A673 (cell line): ENCODE data around the gene MDFI. TPM values are rescaled to one million over a fixed set of nuclear protein-coding genes. Genes with fewer than 3 reads are reported as not detected.

ENCODE experiments used
- BruUV-seq: library from RNA; stranded (reverse); fragments of 400-500 nt; replicated peaks from 2 replicates; lab custom pipeline; 2021; lab: Mats Ljungman, UMichigan
- CTCF ChIA-PET: fragments of 300-600 bp; sonication (Branson Sonifier 250); formaldehyde crosslinking; loops from one replicate; lab custom pipeline; 2022; ENCODE audit warnings: antibody characterized with exemption; lab: Charles Lee
- POLR2A ChIA-PET: fragments of 300-600 bp; sonication (Branson Sonifier 250); formaldehyde crosslinking; loops from one replicate; lab custom pipeline; 2022; ENCODE audit warnings: antibody characterized with exemption; ENCODE audit not compliant: low non-redundant PET; lab: Charles Lee
- DNase-seq: peaks from one replicate; pipeline ENCODE4 v3.0.0-alpha.2; 2015; ENCODE audit warnings: low spot score
- H3K27ac ChIP-seq: fragments of 200-600 bp; sonication (generic); 2 replicates; pipeline ENCODE4 v1.5.1; 2016; ENCODE audit warnings: mixed run types, low read depth, mild to moderate bottlenecking, mixed read lengths, antibody characterized with exemption, low read length; ENCODE audit not compliant: poor library complexity, severe bottlenecking
- H3K27me3 ChIP-seq: fragments of 200-600 bp; sonication (generic); replicated peaks from 2 replicates; pipeline ENCODE4 v1.6.1; 2017; ENCODE audit warnings: mixed run types, low read depth, mild to moderate bottlenecking, mixed read lengths, antibody characterized with exemption, low read length; ENCODE audit not compliant: insufficient read depth, poor library complexity
- H3K36me3 ChIP-seq: fragments of 200-600 bp; sonication (generic); 2 replicates; pipeline ENCODE4 v1.6.1; 2016; ENCODE audit warnings: mixed run types, mild to moderate bottlenecking, mixed read lengths, antibody characterized with exemption, low read length; ENCODE audit not compliant: insufficient read depth, poor library complexity, severe bottlenecking
- H3K4me1 ChIP-seq: fragments of 200-600 bp; sonication (generic); 2 replicates; pipeline ENCODE4 v1.6.1; 2017; ENCODE audit warnings: mixed run types, mild to moderate bottlenecking, mixed read lengths, antibody characterized with exemption, low read length; ENCODE audit not compliant: insufficient read depth, poor library complexity, severe bottlenecking
- H3K4me3 ChIP-seq: fragments of 200-600 bp; sonication (generic); 2 replicates; pipeline ENCODE4 v1.5.1; 2016; ENCODE audit warnings: low read depth, mixed run types, mild to moderate bottlenecking, mixed read lengths, low read length; ENCODE audit not compliant: poor library complexity, severe bottlenecking
- H3K9me3 ChIP-seq: fragments of 200-600 bp; sonication (generic); 2 replicates; pipeline ENCODE4 v1.6.1; 2016; ENCODE audit warnings: mixed run types, low read depth, mild to moderate bottlenecking, mixed read lengths, antibody characterized with exemption, low read length; ENCODE audit not compliant: poor library complexity, severe bottlenecking
- CTCF ChIP-seq: fragments of 300-800, 200-600 bp; sonication (generic); conservative IDR thresholded peaks from 2 replicates; pipeline ENCODE4 v1.5.1; 2017; ENCODE audit warnings: low read depth, mild to moderate bottlenecking, antibody characterized with exemption, low read length, moderate library complexity, mixed read lengths
- EZH2 ChIP-seq: fragments of 200-600 bp; sonication (generic); IDR thresholded peaks from 2 replicates; pipeline ENCODE4 v1.6.1; 2017; ENCODE audit warnings: borderline replicate concordance, low read depth, mild to moderate bottlenecking, mixed read lengths, antibody characterized with exemption, low read length; ENCODE audit not compliant: poor library complexity, severe bottlenecking
- intact Hi-C: fragments of 100-400 bp; cut with micrococcal nuclease; formaldehyde crosslinking; loops from one replicate; pipeline ENCODE4 v1.10.0; 2022; ENCODE audit not compliant: unreplicated experiment
- total RNA-seq: library from RNA; stranded (reverse); gene quantifications from 2 replicates; pipeline ENCODE4 v1.2.3, GENCODE V29; 2021

The MDFI gene
- total RNA-seq, 1 experiment from 2014 or later = 342 TPM

GRCh38 chr6:41638935-41639808 lies 904 bp downstream of the MDFI start:
- TF ChIP-seq CTCF = no peak
- ChIA-PET POLR2A (no interaction called here), CTCF (no interaction called here)
- no TSS peak for BruUV-seq
- Histone ChIP-seq H3K27me3 (no peaks in the 10 kb centered on the region), H3K27ac (peak overlapping the region; percentile 99), H3K4me1 (peaks cover 80% of the 10 kb centered on the region), H3K36me3 (peaks cover 16% of the 10 kb centered on the region), H3K9me3 (no peaks in the 10 kb centered on the region), H3K4me3 (peak overlapping the region; percentile 97)
- intact Hi-C loops = no loop called here
- peak; percentile 79 for DNase-seq

- H3K4me1 ChIP-seq = peaks cover 83% of the 10 kb centered on the region
- intact Hi-C loops = loop anchor here (5.0 kb wide), 1 partner anchor 42 kb away; no protein-coding TSS in a partner anchor
- TF ChIP-seq EZH2 (no peak), CTCF (no peak)
- POLR2A ChIA-PET = interaction anchor here (0.6 kb wide), 1 partner anchor 166 kb away, joined by 3 read pairs; no protein-coding TSS in a partner anchor
- no TSS peak for BruUV-seq
- CTCF ChIA-PET = no interaction called here
- H3K27me3 ChIP-seq = no peaks in the 10 kb centered on the region
- peaks cover 22% of the 10 kb centered on the region for H3K36me3 ChIP-seq
- H3K9me3 ChIP-seq = no peaks in the 10 kb centered on the region
- H3K4me3 ChIP-seq = peak overlapping the region; percentile 97
- DNase-seq = peak; percentile 88
- peak overlapping the region; percentile 99 for H3K27ac ChIP-seq
Observed at GRCh38 chr6:41639809-41640371, 1.6 kb downstream of the MDFI start.

DNA sequence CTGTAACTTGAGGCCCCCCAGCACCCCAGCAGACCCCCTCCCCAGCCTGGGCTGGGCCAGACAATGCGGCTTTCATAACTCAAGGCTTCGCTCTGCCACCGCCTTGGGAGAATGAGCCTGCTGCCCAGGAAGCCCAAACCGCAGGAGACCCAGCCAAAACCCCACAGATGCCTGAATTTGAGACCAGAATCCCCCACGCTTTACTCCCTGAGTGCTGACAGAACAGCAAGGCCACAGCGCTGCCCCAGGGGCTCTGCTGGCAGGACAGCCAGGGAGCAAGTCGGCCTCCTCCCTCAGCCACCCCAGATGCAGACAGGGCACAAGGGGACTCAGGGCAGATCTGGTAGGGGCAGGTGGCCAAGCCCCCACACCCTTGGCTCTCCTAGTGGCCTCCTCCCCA lies 2.2 kb downstream of the MDFI start:
- BruUV-seq = no TSS peak
- Histone ChIP-seq H3K36me3 (peaks cover 27% of the 10 kb centered on the region), H3K4me1 (peaks cover 83% of the 10 kb centered on the region), H3K27ac (peak overlapping the region; percentile 99), H3K27me3 (no peaks in the 10 kb centered on the region), H3K9me3 (no peaks in the 10 kb centered on the region), H3K4me3 (peak overlapping the region; percentile 97)
- ChIA-PET POLR2A (no interaction called here), CTCF (no interaction called here)
- intact Hi-C loops = loop anchor here (5.0 kb wide), 1 partner anchor 42 kb away; no protein-coding TSS in a partner anchor
- TF ChIP-seq EZH2 (no peak), CTCF (no peak)
- peak; percentile 68 for DNase-seq
